ENCODE results near the gene ATOH7. TPM values are rescaled to one million over a fixed set of nuclear protein-coding genes. Genes with fewer than 3 reads are reported as not detected.
"Not testable (repeated sequence)": the region's sequence is repeated elsewhere in the genome, so short reads cannot be mapped to it uniquely, and the experiment has no call there.

The ATOH7 gene
- not detected for total RNA-seq
- not detected for polyA plus RNA-seq

DNA sequence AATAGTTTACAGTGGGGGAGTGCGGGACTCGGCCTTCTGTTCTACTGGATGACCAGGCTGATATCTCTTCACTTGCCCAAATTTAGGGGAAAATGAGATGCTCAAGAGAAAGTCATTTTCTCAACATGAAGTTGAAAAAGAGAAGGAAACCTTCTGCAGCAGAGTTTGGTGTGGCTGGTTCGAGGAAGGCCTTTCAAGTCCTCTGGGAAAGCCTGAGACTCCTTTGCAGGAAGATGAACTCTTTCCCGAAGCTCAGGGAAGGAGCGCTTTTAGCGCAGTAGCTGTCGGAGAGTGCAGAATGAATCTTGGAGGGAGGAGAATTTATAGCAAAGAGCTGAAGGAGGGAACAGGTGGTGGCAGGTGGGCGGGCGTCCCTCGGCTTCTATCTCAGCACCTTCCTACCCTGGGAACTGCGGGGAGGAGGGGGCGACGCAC is at the start of gene ATOH7:
TSS of gene ATOH7 (minus strand) at position 297 of the 435 bp plus-strand sequence. CDS start 436 bp downstream, outside the sequence.
- CTCF ChIA-PET (ENCODE audit: partially characterized antibody): interaction anchor here (0.7 to 1.4 kb wide), 3 partner anchors 19 to 393 kb away, joined by 3 to 6 read pairs (median 3); no protein-coding TSS in a partner anchor
- peaks cover 14% of the 10 kb centered on the region for H3K27me3 ChIP-seq (ENCODE audit: insufficient read depth, low read length)
- Mint-ChIP-seq H3K4me3 (peak within 1 kb of the TSS; percentile 61 to 80 (median 75)), H3K9me3 (no peaks in the 10 kb centered on the region), H3K27ac (no peak within 1 kb of the TSS), H3K36me3 (no peaks in the 10 kb centered on the region), H3K4me1 (peaks cover 0 to 7% (median 5%) of the 10 kb centered on the region in 4 donors), H3K27me3 (peaks cover 25 to 38% of the 10 kb centered on the region in 2 donors)
- H3K36me3 ChIP-seq (ENCODE audit: insufficient read depth, low read length): no peaks in the 10 kb centered on the region
- peak within 1 kb of the TSS in 1 of 2 donors; percentile 46 for H3K4me3 ChIP-seq (ENCODE audit: low read length in 2 of 2)
- peaks cover 6% of the 10 kb centered on the region for H3K4me1 ChIP-seq (ENCODE audit: insufficient read depth, low read length)
- no peaks in the 10 kb centered on the region for H3K9me3 ChIP-seq (ENCODE audit: control insufficient read depth in 1 of 2, low read length in 2 of 2)
- DNase-seq: no peak
- POLR2A ChIA-PET (ENCODE audit: partially characterized antibody): no interaction called here
- intact Hi-C loops (cut with micrococcal nuclease): no loop called here
- no peak within 1 kb of the TSS for H3K27ac ChIP-seq (ENCODE audit: low read depth, low read length)

DNA sequence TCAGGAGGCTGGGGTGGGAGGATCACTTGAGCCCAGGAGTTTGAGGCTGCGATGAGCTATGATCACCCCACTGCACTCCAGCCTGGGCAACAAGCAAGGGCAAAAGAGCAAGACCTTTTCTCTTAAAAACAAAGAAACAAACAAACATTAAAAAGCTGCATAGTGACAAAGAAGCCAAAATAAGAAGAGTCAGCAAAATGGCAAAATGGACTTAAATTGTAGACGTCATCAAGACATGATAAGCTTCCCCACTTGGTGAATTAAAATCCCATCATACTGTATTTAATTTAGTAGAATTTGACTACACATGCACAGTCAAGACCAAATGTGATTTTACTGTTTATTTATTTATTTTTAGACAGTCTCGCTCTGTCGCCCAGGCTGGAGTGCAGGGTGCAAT is 48.8 kb upstream of the ATOH7 start:
- Mint-ChIP-seq H3K9me3 (peaks cover 3 to 34% (median 19%) of the 10 kb centered on the region in 8 donors), H3K27me3 (no peaks in the 10 kb centered on the region), H3K36me3 (peaks cover 3 to 4% of the 10 kb centered on the region in 2 donors), H3K4me1 (no peaks in the 10 kb centered on the region), H3K27ac (no peak overlapping the region), H3K4me3 (no peak overlapping the region)
- Histone ChIP-seq H3K36me3 (ENCODE audit: insufficient read depth, low read length) (no peaks in the 10 kb centered on the region), H3K4me3 (ENCODE audit: low read length in 2 of 2) (no peak overlapping the region), H3K9me3 (ENCODE audit: control insufficient read depth in 1 of 2, low read length in 2 of 2) (peaks cover 0 to 6% of the 10 kb centered on the region in 2 donors), H3K27me3 (ENCODE audit: insufficient read depth, low read length) (no peaks in the 10 kb centered on the region), H3K4me1 (ENCODE audit: insufficient read depth, low read length) (no peaks in the 10 kb centered on the region), H3K27ac (ENCODE audit: low read depth, low read length) (no peak overlapping the region)
- POLR2A ChIA-PET (ENCODE audit: partially characterized antibody): no interaction called here
- CTCF ChIA-PET (ENCODE audit: partially characterized antibody): no interaction called here
- intact Hi-C loops (cut with micrococcal nuclease): no loop called here
- DNase-seq: no peak

DNA sequence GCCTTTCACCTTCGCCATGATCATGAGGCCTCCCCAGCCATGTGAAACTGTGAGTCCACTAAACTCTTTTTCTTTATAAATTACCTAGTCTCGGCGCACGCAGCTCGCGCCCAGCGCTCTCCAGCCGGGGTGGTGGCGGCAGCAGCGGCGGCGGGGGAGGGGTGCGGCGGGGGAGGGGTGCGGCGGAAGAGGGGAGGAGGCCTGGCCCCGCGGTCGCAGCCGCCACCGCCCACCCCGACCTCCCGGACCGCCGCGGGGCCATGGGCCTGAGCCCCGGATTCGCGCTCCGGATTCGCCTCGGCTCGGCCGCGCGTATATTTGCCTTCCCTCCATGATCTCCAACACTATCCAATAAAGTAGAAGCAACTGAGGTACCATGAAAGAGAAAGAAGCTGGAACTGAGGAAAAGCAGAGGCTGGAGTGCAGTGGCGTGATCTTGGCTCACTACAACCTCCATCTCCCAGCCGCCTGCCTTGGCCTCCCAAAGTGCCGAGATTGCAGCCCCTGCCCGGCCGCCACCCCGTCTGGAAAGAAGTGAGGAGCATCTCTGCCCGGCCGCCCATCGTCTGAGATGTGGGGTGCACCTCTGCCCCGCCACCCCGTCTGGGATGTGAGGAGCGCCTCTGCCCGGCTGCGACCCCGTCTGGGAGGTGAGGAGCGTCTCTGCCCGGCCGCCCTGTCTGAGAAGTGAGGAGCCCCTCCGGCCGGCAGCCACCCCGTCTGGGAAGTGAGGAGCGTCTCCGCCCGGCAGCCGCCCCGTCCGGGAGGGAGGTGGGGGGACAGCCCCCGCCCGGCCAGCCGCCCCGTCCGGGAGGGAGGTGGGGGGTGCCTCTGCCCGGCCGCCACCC is 47.2 kb upstream of the ATOH7 start:
- H3K4me1 ChIP-seq (ENCODE audit: insufficient read depth, low read length); H3K27ac Mint-ChIP-seq; POLR2A ChIA-PET (ENCODE audit: partially characterized antibody); DNase-seq; intact Hi-C loops (cut with micrococcal nuclease); H3K4me3 Mint-ChIP-seq; H3K27me3 Mint-ChIP-seq; H3K4me1 Mint-ChIP-seq; H3K4me3 ChIP-seq (ENCODE audit: low read length in 2 of 2); H3K27ac ChIP-seq (ENCODE audit: low read depth, low read length); CTCF ChIA-PET (ENCODE audit: partially characterized antibody); H3K36me3 Mint-ChIP-seq; H3K36me3 ChIP-seq (ENCODE audit: insufficient read depth, low read length); H3K27me3 ChIP-seq (ENCODE audit: insufficient read depth, low read length); H3K9me3 ChIP-seq (ENCODE audit: control insufficient read depth in 1 of 2, low read length in 2 of 2): not testable (repeated sequence)
- peaks cover 3 to 34% (median 19%) of the 10 kb centered on the region in 8 donors for H3K9me3 Mint-ChIP-seq

DNA sequence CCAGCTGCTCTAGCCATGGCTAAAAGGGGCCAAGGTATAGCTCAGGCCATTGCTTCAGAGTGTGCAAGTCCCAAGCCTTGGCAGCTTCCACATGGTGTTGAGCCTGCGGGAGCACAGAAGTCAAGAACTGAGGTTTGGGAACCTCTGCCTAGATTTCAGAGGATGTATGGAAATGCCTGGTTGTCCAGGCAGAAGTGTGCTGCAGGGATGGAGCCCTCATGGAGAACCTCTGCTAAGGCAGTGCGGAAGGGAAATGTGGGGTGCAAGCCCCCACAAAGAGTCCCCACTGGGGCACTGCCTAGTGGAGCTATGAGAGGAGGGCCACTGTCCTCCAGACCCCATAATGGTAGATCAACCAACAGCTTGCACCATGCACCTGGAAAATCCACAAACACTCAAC is 45.9 kb upstream of the ATOH7 start:
- DNase-seq; H3K4me1 ChIP-seq (ENCODE audit: insufficient read depth, low read length); H3K27me3 Mint-ChIP-seq; H3K4me3 ChIP-seq (ENCODE audit: low read length in 2 of 2); H3K27ac ChIP-seq (ENCODE audit: low read depth, low read length); H3K4me1 Mint-ChIP-seq; H3K9me3 ChIP-seq (ENCODE audit: control insufficient read depth in 1 of 2, low read length in 2 of 2); H3K27ac Mint-ChIP-seq; POLR2A ChIA-PET (ENCODE audit: partially characterized antibody); H3K4me3 Mint-ChIP-seq; H3K36me3 Mint-ChIP-seq; intact Hi-C loops (cut with micrococcal nuclease); H3K27me3 ChIP-seq (ENCODE audit: insufficient read depth, low read length); H3K36me3 ChIP-seq (ENCODE audit: insufficient read depth, low read length); CTCF ChIA-PET (ENCODE audit: partially characterized antibody): not testable (repeated sequence)
- H3K9me3 Mint-ChIP-seq: peaks cover 3 to 34% (median 19%) of the 10 kb centered on the region in 8 donors

DNA sequence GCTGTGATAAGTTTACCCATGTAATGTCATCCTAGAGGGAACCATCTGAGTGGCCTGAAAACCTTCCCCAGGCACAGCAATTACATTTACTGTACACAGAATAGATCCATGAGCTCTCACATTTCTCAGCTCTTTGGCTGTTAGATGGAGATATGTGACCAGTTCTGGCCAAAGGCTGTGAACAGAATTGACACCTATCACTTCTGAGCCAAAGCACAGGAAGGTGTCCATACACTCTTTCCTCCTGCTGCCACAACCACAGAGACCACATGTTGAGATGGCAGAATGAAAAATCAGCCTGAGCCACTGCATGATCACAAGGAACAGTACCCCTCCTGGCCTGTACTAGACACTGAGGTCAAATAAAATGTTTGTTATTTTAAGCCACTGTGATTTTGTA is 44.3 kb upstream of the ATOH7 start:
- no peak for DNase-seq
- H3K9me3 ChIP-seq (ENCODE audit: control insufficient read depth in 1 of 2, low read length in 2 of 2): peaks cover 0 to 6% of the 10 kb centered on the region in 2 donors
- ChIA-PET CTCF (ENCODE audit: partially characterized antibody) (no interaction called here), POLR2A (ENCODE audit: partially characterized antibody) (no interaction called here)
- Mint-ChIP-seq H3K4me3 (no peak overlapping the region), H3K36me3 (peaks cover 3 to 4% of the 10 kb centered on the region in 2 donors), H3K4me1 (no peaks in the 10 kb centered on the region), H3K9me3 (peaks cover 3 to 34% (median 19%) of the 10 kb centered on the region in 8 donors), H3K27ac (no peak overlapping the region), H3K27me3 (peaks cover 0 to under 1% of the 10 kb centered on the region in 2 donors)
- intact Hi-C loops (cut with micrococcal nuclease): no loop called here
- H3K27ac ChIP-seq (ENCODE audit: low read depth, low read length): no peak overlapping the region
- H3K4me1 ChIP-seq (ENCODE audit: insufficient read depth, low read length): no peaks in the 10 kb centered on the region
- H3K27me3 ChIP-seq (ENCODE audit: insufficient read depth, low read length): no peaks in the 10 kb centered on the region
- H3K36me3 ChIP-seq (ENCODE audit: insufficient read depth, low read length): no peaks in the 10 kb centered on the region
- no peak overlapping the region for H3K4me3 ChIP-seq (ENCODE audit: low read length in 2 of 2)

DNA sequence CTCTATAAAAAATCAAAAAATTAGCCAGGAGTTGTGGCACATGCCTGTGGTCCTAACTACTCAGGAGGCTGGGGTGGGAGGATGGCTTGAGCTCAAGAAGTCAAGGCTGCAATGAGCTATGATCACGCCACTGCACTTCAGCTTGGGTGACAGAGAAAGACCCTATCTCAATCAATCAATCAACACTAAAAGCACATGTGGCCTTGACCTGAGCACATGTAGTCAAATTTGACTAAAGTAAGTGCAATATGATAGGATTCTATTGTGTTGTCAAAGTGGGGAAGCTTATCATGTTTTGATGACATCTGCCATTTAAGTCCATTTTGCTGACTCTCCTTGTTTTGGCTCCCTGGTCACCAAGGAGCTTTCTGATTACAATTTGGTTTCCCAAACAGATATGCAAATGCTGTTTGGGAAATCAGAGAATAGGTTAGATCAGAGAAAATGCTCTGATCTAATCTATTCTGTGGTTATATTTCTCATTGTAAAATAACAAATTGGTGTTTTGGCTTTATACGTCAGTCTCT is 43.8 kb upstream of the ATOH7 start:
- no peak for DNase-seq
- Mint-ChIP-seq H3K4me1 (no peaks in the 10 kb centered on the region), H3K4me3 (no peak overlapping the region), H3K36me3 (peaks cover 3 to 4% of the 10 kb centered on the region in 2 donors), H3K27ac (no peak overlapping the region), H3K27me3 (peaks cover 0 to 2% of the 10 kb centered on the region in 2 donors), H3K9me3 (peaks cover 3 to 34% (median 19%) of the 10 kb centered on the region in 8 donors)
- no peak overlapping the region for H3K4me3 ChIP-seq (ENCODE audit: low read length in 2 of 2)
- no peaks in the 10 kb centered on the region for H3K27me3 ChIP-seq (ENCODE audit: insufficient read depth, low read length)
- H3K4me1 ChIP-seq (ENCODE audit: insufficient read depth, low read length): no peaks in the 10 kb centered on the region
- ChIA-PET CTCF (ENCODE audit: partially characterized antibody) (no interaction called here), POLR2A (ENCODE audit: partially characterized antibody) (no interaction called here)
- no peaks in the 10 kb centered on the region for H3K36me3 ChIP-seq (ENCODE audit: insufficient read depth, low read length)
- peaks cover 0 to 6% of the 10 kb centered on the region in 2 donors for H3K9me3 ChIP-seq (ENCODE audit: control insufficient read depth in 1 of 2, low read length in 2 of 2)
- intact Hi-C loops (cut with micrococcal nuclease): no loop called here
- H3K27ac ChIP-seq (ENCODE audit: low read depth, low read length): no peak overlapping the region

DNA sequence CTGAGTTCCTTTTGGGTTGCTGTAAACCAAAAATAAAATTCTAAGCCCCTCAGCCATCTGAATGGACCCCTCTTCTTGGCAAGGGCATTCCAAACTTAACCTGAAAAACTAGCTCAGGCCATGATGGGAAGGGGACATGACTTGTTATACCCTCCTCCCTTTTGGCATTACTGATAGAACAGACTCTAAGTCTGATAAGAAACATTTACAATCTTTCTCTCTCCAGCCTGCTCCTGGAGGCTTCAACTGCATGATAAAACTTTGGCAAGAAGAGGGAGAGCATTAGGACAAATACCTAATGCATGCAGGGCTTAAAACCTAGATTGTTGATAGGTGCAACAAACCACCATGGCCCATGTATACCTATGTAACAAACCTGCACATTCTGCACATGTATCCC is 40.9 kb upstream of the ATOH7 start:
- Mint-ChIP-seq H3K27me3 (peaks cover 8 to 11% of the 10 kb centered on the region in 2 donors), H3K4me3 (no peak overlapping the region), H3K4me1 (no peaks in the 10 kb centered on the region), H3K27ac (no peak overlapping the region), H3K9me3 (peaks cover 3 to 19% (median 14%) of the 10 kb centered on the region in 8 donors), H3K36me3 (peaks cover 3 to 4% of the 10 kb centered on the region in 2 donors)
- no peak overlapping the region for H3K27ac ChIP-seq (ENCODE audit: low read depth, low read length)
- POLR2A ChIA-PET (ENCODE audit: partially characterized antibody): no interaction called here
- no peak overlapping the region for H3K4me3 ChIP-seq (ENCODE audit: low read length in 2 of 2)
- intact Hi-C loops (cut with micrococcal nuclease): no loop called here
- CTCF ChIA-PET (ENCODE audit: partially characterized antibody): no interaction called here
- H3K36me3 ChIP-seq (ENCODE audit: insufficient read depth, low read length): no peaks in the 10 kb centered on the region
- H3K27me3 ChIP-seq (ENCODE audit: insufficient read depth, low read length): no peaks in the 10 kb centered on the region
- DNase-seq: no peak
- peaks cover 0 to 3% of the 10 kb centered on the region in 2 donors for H3K9me3 ChIP-seq (ENCODE audit: control insufficient read depth in 1 of 2, low read length in 2 of 2)
- no peaks in the 10 kb centered on the region for H3K4me1 ChIP-seq (ENCODE audit: insufficient read depth, low read length)
